HL-60 (cell line): ENCODE results near the gene CCS.
"Not testable (repeated sequence)": the region's sequence is repeated elsewhere in the genome, so short reads cannot be mapped to it uniquely, and the experiment has no call there.

Experiments used
- DNase-seq, 2 experiments: peaks; one replicate each; pipeline ENCODE4 v3.0.0-alpha.2; 2010 to 2020; ENCODE audit warnings: low read depth in 1 of 2, low spot score in 1 of 2
- H3K27ac ChIP-seq: fragments of 250-450 bp; sonication (Bioruptor Pico); replicated peaks from 2 replicates; pipeline ENCODE4 v1.5.1; 2020; ENCODE audit warnings: mild to moderate bottlenecking, moderate library complexity
- H3K27me3 ChIP-seq: fragments of 250-450 bp; sonication (Bioruptor Pico); 2 replicates; pipeline ENCODE4 v1.5.1; 2021; ENCODE audit warnings: mild to moderate bottlenecking, moderate library complexity; ENCODE audit not compliant: insufficient read depth, poor library complexity, severe bottlenecking
- H3K4me3 ChIP-seq: replicated peaks from 2 replicates; pipeline ENCODE4 v1.5.1; 2011; ENCODE audit warnings: mild to moderate bottlenecking, control low read depth, low read length; ENCODE audit not compliant: insufficient read depth
- GABPA ChIP-seq: IDR thresholded peaks from 2 replicates; pipeline ENCODE4 v1.6.1; 2012; ENCODE audit warnings: low read depth
- POLR2AphosphoS5 ChIP-seq: IDR thresholded peaks from 2 replicates; pipeline ENCODE4 v1.6.1; 2012; ENCODE audit warnings: low read depth
- SPI1 ChIP-seq: IDR thresholded peaks from 2 replicates; pipeline ENCODE4 v1.6.1; 2012; ENCODE audit warnings: low read depth, mild to moderate bottlenecking, borderline replicate concordance
- TF ChIP-seq, protein P1 (sequence below): IDR thresholded peaks from 2 replicates; pipeline ENCODE4 v1.6.1; 2012; ENCODE audit warnings: low read depth; ENCODE audit not compliant: insufficient replicate concordance
- TF ChIP-seq, protein P2 (sequence below): IDR thresholded peaks from one replicate; pipeline ENCODE4 v1.5.1; 2011; ENCODE audit warnings: low read length, control low read depth, inconsistent platforms; ENCODE audit not compliant: insufficient read depth

Gene CCS

GRCh38 chr11:66582565-66583147 is 10.3 kb upstream of the CCS start:
- not testable (repeated sequence) for DNase-seq, H3K27ac ChIP-seq, H3K27me3 ChIP-seq, H3K4me3 ChIP-seq

- DNase-seq, H3K27ac ChIP-seq, H3K27me3 ChIP-seq, H3K4me3 ChIP-seq: not testable (repeated sequence)
Observed at GRCh38 chr11:66585447-66585846, 7.5 kb upstream of the CCS start.

DNA sequence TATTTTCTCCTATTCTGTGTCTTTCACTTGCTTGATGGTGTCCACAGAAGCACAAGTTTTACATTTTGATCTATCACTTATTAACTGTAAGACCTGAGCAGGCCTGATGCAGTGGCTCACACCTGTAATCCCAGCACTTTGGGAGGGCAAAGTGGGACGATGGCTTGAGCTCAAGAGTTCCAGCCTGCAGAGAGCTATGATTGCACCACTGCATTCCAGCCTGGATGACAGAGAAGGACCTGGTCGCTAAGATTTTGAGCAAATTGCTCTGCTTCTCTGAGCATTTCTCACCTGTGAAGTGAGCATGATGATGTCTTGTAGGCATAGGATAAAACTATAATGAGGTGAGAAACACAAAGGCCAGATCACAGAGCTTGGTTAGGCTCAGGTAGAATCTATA is 6.8 kb upstream of the CCS start:
- H3K27ac ChIP-seq: no peak overlapping the region
- no peak overlapping the region for H3K4me3 ChIP-seq
- DNase-seq: no peak
- H3K27me3 ChIP-seq: no peaks in the 10 kb centered on the region
- no peak for TF ChIP-seq POLR2AphosphoS5

GRCh38 chr11:66589315-66589714 is 3.7 kb upstream of the CCS start:
- DNase-seq, H3K27ac ChIP-seq, H3K27me3 ChIP-seq, H3K4me3 ChIP-seq: not testable (repeated sequence)

- TF ChIP-seq, protein P1, sequence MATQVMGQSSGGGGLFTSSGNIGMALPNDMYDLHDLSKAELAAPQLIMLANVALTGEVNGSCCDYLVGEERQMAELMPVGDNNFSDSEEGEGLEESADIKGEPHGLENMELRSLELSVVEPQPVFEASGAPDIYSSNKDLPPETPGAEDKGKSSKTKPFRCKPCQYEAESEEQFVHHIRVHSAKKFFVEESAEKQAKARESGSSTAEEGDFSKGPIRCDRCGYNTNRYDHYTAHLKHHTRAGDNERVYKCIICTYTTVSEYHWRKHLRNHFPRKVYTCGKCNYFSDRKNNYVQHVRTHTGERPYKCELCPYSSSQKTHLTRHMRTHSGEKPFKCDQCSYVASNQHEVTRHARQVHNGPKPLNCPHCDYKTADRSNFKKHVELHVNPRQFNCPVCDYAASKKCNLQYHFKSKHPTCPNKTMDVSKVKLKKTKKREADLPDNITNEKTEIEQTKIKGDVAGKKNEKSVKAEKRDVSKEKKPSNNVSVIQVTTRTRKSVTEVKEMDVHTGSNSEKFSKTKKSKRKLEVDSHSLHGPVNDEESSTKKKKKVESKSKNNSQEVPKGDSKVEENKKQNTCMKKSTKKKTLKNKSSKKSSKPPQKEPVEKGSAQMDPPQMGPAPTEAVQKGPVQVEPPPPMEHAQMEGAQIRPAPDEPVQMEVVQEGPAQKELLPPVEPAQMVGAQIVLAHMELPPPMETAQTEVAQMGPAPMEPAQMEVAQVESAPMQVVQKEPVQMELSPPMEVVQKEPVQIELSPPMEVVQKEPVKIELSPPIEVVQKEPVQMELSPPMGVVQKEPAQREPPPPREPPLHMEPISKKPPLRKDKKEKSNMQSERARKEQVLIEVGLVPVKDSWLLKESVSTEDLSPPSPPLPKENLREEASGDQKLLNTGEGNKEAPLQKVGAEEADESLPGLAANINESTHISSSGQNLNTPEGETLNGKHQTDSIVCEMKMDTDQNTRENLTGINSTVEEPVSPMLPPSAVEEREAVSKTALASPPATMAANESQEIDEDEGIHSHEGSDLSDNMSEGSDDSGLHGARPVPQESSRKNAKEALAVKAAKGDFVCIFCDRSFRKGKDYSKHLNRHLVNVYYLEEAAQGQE: no peak
- TF ChIP-seq GABPA (no peak), POLR2AphosphoS5 (no peak), SPI1 (no peak)
- TF ChIP-seq, protein P2, sequence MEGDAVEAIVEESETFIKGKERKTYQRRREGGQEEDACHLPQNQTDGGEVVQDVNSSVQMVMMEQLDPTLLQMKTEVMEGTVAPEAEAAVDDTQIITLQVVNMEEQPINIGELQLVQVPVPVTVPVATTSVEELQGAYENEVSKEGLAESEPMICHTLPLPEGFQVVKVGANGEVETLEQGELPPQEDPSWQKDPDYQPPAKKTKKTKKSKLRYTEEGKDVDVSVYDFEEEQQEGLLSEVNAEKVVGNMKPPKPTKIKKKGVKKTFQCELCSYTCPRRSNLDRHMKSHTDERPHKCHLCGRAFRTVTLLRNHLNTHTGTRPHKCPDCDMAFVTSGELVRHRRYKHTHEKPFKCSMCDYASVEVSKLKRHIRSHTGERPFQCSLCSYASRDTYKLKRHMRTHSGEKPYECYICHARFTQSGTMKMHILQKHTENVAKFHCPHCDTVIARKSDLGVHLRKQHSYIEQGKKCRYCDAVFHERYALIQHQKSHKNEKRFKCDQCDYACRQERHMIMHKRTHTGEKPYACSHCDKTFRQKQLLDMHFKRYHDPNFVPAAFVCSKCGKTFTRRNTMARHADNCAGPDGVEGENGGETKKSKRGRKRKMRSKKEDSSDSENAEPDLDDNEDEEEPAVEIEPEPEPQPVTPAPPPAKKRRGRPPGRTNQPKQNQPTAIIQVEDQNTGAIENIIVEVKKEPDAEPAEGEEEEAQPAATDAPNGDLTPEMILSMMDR: no peak
- Histone ChIP-seq H3K27me3 (no peaks in the 10 kb centered on the region), H3K27ac (no peak overlapping the region), H3K4me3 (no peak overlapping the region)
- DNase-seq: no peak
Observed at GRCh38 chr11:66589996-66590675, 2.8 kb upstream of the CCS start.

DNA sequence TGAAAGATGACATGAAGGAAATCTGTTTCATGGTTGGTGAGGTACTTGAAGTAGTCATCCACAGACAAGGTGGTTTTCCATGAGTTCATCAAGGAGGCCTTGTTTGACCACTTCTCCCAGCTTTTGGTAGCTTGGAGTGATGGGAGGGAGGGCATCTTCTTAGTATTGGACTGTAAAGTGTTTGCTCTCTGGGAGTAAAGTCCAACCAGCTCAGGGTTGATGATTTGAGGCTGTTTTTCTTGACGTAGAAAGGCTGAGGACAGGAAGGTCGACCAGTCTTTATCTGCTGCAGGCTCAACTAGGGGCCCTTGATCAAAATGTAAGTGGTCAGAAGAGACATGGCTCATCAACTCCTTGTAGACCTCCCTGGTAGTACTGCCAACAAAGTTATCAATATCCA is 1.8 kb upstream of the CCS start:
- Histone ChIP-seq H3K4me3 (no peak overlapping the region), H3K27me3 (no peaks in the 10 kb centered on the region), H3K27ac (no peak overlapping the region)
- TF ChIP-seq, protein P2: no peak
- TF ChIP-seq POLR2AphosphoS5 (no peak), GABPA (no peak), SPI1 (no peak)
- TF ChIP-seq, protein P1: no peak
- no peak for DNase-seq
